ENCODE measurements around the gene CACNA2D3.

- TF ChIP-seq, protein P1, sequence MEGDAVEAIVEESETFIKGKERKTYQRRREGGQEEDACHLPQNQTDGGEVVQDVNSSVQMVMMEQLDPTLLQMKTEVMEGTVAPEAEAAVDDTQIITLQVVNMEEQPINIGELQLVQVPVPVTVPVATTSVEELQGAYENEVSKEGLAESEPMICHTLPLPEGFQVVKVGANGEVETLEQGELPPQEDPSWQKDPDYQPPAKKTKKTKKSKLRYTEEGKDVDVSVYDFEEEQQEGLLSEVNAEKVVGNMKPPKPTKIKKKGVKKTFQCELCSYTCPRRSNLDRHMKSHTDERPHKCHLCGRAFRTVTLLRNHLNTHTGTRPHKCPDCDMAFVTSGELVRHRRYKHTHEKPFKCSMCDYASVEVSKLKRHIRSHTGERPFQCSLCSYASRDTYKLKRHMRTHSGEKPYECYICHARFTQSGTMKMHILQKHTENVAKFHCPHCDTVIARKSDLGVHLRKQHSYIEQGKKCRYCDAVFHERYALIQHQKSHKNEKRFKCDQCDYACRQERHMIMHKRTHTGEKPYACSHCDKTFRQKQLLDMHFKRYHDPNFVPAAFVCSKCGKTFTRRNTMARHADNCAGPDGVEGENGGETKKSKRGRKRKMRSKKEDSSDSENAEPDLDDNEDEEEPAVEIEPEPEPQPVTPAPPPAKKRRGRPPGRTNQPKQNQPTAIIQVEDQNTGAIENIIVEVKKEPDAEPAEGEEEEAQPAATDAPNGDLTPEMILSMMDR (IDR thresholded peaks at IDR 0.05; ENCODE audit: insufficient read depth, low read depth, low read length): no peak
- TF ChIP-seq EZH2 (IDR thresholded peaks at IDR 0.05; ENCODE audit: insufficient read depth, low read length): no peak
Measured at GRCh38 chr3:54849360-54849759, 727.0 kb downstream of the CACNA2D3 start.
